GM18858 (cell line): ENCODE data around the gene DNHD1.

Experiments used
- ATAC-seq: cut with Tn5 transposase; IDR thresholded peaks from one replicate; pipeline ENCODE4 v1.9.1; 2021; ENCODE audit not compliant: unreplicated experiment

Gene DNHD1

GRCh38 chr11:6587360-6587953 lies 90.4 kb downstream of the DNHD1 start:
- no peak for ATAC-seq

GRCh38 chr11:6588018-6588417 lies 90.9 kb downstream of the DNHD1 start:
- ATAC-seq: no peak

GRCh38 chr11:6594142-6594768 lies 97.2 kb downstream of the DNHD1 start:
- no peak for ATAC-seq

- no peak for ATAC-seq
Measured at GRCh38 chr11:6596239-6596877, 99.3 kb downstream of the DNHD1 start.

- ATAC-seq: no peak
Measured at GRCh38 chr11:6598555-6598954, 101.5 kb downstream of the DNHD1 start.

- ATAC-seq: no peak
Measured at GRCh38 chr11:6599449-6599848, 102.4 kb downstream of the DNHD1 start.

- ATAC-seq: no peak
Measured at GRCh38 chr11:6599881-6600390, 102.9 kb downstream of the DNHD1 start.

GRCh38 chr11:6601041-6601461 lies 104.0 kb downstream of the DNHD1 start:
- ATAC-seq: no peak

- ATAC-seq: no peak
Measured at GRCh38 chr11:6602096-6602940, 105.2 kb downstream of the DNHD1 start.

GRCh38 chr11:6603287-6604080 lies 106.4 kb downstream of the DNHD1 start, which contains the start of the genes ILK and RRP8:
TSS of gene ILK (plus strand) at chr11:6603774. CDS start at chr11:6604272, 498 bp downstream.
TSS of gene RRP8 (minus strand) at chr11:6603616. CDS start at chr11:6603502, 114 bp downstream.
- ATAC-seq: peak; percentile 57

- peak; percentile 33 for ATAC-seq
Measured at GRCh38 chr11:6604081-6604626, 107.1 kb downstream of the DNHD1 start.

- no peak for ATAC-seq
Measured at GRCh38 chr11:6604790-6605189, 107.7 kb downstream of the DNHD1 start.

GRCh38 chr11:6606471-6607189 lies 109.5 kb downstream of the DNHD1 start:
- peak; percentile 33 for ATAC-seq

GRCh38 chr11:6607190-6607795 lies 110.2 kb downstream of the DNHD1 start:
- ATAC-seq: no peak

GRCh38 chr11:6608011-6608410 lies 110.9 kb downstream of the DNHD1 start:
- ATAC-seq: no peak

- no peak for ATAC-seq
Measured at GRCh38 chr11:6608726-6609501, 111.8 kb downstream of the DNHD1 start.

- ATAC-seq: no peak
Measured at GRCh38 chr11:6609502-6610015, 112.5 kb downstream of the DNHD1 start.

GRCh38 chr11:6610591-6610990 lies 113.5 kb downstream of the DNHD1 start:
- ATAC-seq: no peak
